A673 (cell line): ENCODE measurements around the gene CERS6.

Experiments used
- CTCF ChIP-seq: fragments of 300-800, 200-600 bp; sonication (generic); conservative IDR thresholded peaks from 2 replicates; pipeline ENCODE4 v1.5.1; 2017; ENCODE audit warnings: low read depth, mild to moderate bottlenecking, antibody characterized with exemption, low read length, moderate library complexity, mixed read lengths
- EZH2 ChIP-seq: fragments of 200-600 bp; sonication (generic); IDR thresholded peaks from 2 replicates; pipeline ENCODE4 v1.6.1; 2017; ENCODE audit warnings: borderline replicate concordance, low read depth, mild to moderate bottlenecking, mixed read lengths, antibody characterized with exemption, low read length; ENCODE audit not compliant: poor library complexity, severe bottlenecking

GRCh38 chr2:168691221-168691620 is 235.1 kb downstream of the CERS6 start:
- TF ChIP-seq EZH2: no peak
- TF ChIP-seq CTCF: no peak
